ENCODE measurements around the gene RAB25.
A peak's percentile ranks its signal among the peaks of the same experiment; 100 is the strongest.
"Not testable (repeated sequence)": the region's sequence is repeated elsewhere in the genome, so short reads cannot be mapped to it uniquely, and the experiment has no call there.

RAB25 gene

DNA sequence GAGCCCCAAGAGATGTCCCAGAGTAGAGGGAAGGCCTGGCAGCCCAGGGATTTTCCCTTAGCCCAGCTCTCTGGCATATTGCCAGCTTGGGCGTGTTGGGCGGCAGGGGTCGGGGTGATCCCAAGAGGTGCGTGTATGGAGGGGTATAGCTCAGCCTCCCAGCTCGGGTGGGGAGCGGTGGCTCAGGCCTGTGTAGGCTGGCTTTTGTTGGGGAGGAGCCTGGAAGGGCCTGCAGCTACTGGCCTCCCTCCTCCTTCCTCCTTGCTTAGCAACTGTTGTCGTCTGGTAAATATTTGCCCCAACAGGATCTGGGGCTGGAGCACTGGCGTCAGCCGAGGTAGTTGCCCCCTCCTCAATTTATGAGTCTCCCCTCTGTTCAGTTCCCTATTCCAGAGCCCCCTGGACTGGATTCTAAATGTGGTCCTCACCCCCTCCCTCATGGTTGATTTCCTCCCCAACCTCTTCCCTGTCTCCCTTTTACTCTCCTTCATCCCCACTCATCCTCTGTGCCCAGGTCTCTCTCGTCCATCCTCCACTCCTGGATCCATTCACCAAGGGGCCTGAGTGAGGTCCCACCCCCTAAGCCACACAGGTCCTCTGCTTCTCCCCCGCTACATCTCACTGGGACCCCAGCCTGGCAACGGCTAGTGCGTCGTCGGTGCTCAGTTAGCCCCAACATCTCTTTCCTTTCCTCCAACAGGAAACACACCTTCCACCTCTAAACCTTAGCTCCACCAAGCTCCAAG is 43.3 kb downstream of the RAB25 start:
- peak; percentile 64 for DNase-seq

GRCh38 chr1:156104861-156105832 is 44.2 kb downstream of the RAB25 start:
- no peak for DNase-seq

GRCh38 chr1:156106624-156107488 is 45.9 kb downstream of the RAB25 start:
- DNase-seq: no peak

DNA sequence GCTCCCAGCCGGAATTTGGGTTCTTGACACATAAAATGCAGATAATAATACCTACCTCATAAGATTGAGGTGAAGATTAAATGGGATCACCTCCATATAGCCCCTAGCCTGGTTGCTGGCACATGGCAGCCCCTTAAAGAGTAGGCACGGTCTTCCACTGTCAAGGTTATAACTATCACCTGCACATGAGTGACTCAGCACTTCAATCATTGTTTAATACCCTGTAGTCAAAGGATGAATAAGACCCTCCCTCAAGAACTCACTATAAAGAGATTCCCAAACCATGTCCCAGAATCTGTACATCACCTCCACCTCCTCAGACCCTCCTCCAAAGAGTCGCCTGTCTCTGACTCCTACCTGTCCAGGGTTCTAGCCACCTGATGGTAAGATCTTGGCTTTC is 47.1 kb downstream of the RAB25 start:
- no peak for DNase-seq

GRCh38 chr1:156108664-156109241 is 47.8 kb downstream of the RAB25 start:
- no peak for DNase-seq

DNA sequence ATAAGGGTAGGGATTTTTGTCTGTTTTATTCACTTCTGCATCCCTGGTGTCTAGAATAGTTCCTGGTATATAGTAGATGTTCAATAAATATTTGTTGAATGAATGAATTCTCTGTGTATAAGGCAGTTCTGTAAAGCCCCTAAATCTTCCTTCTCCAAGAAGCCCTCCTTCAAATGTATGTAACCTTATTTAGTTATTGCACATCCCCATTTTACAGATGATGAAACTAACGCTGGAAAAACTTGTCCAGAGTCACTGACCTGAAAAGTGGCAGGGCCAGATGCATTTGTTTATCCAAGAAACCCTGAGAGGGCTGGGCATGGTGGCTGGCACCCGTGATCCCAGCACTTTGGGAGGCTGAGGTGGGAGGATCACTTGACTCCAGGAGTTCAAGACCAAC is 49.3 kb downstream of the RAB25 start:
- DNase-seq: no peak

- no peak for DNase-seq
Measured at GRCh38 chr1:156111355-156111962, 50.5 kb downstream of the RAB25 start.

- no peak for DNase-seq
Measured at GRCh38 chr1:156112276-156113137, 51.5 kb downstream of the RAB25 start.

DNA sequence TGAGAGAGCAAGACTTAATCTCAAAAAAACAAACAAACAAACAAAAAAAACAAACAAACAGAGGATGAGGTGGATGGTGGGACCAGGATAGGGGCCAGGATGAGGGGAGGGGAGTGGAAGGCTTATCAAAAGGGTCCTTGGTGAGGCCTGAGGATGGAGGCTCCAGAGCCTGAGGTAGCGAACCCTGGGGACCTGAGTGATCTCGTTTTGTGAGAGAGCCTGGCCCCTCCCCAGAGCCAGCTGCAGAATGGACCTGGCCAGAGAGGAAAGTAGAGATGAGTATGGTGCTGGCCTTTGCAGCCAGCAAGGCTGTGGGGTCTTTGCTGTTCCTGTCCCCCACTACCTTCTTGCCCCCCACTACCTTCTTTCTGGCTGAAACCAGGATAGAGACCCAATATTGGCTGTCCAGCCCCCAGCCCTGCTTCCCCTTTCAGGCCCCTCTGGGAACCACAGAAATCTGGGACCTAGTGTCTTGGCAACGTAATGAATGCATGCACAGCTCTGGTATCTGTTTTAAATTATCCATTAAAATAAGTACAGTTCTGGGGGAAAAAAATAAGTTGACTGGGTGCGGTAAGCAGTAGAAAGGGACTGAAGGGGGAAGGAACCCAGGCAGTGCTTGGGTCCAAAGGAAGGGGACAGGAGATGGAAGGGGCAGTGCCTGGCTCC is 52.5 kb downstream of the RAB25 start:
- no peak for DNase-seq

GRCh38 chr1:156114101-156114918 is 53.4 kb downstream of the RAB25 start, which contains the start of gene LMNA:
Gene LMNA, plus strand, starts transcription at chr1:156114711. Its CDS starts 208 bp downstream, at chr1:156114919.
- DNase-seq: peak; percentile 79

GRCh38 chr1:156114919-156115513 is 54.1 kb downstream of the RAB25 start:
- DNase-seq: no peak

DNA sequence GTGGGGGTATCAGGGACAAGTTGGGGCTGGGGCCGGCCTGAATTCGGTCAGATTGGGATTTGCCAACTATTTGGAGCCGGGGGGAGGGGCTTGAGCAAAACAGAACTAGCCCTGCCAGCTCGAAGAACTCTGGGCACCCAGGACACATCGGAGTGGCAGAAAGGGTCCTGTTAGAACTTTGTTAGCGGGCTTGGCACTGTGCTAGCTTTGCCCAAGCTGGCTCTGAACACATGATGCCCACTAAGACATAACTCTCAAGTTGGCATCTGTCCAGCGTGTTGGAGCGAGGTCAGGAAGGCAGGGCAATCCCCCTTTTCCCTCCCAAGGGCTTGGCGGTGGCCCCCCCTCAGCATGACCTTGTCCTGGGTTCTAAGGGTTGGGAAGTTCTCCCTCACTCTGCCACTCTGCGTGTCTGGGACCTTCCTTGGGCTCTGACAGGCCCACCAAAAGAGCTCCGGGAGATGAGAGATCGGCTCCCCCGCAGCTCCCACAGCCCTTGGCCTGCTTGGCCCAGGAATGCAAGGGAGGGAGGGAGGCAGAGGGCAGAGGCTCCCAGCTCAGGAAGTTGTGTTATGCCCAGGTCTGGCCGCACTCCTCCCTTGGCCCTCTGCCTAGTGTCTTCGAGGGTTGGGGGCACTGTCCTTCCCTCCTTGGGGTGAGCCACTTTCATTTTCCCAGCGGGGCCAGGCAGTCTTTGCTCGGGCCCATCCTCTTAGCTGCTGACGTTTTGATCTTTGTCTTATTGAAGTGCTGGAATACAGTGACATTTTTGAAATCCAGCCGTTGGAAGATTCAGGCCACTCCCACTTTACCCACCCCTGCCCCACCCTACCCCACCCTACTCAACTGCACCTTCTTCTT is 54.8 kb downstream of the RAB25 start:
- no peak for DNase-seq

- not testable (repeated sequence) for DNase-seq
Measured at GRCh38 chr1:156116731-156117130, 55.8 kb downstream of the RAB25 start.

DNA sequence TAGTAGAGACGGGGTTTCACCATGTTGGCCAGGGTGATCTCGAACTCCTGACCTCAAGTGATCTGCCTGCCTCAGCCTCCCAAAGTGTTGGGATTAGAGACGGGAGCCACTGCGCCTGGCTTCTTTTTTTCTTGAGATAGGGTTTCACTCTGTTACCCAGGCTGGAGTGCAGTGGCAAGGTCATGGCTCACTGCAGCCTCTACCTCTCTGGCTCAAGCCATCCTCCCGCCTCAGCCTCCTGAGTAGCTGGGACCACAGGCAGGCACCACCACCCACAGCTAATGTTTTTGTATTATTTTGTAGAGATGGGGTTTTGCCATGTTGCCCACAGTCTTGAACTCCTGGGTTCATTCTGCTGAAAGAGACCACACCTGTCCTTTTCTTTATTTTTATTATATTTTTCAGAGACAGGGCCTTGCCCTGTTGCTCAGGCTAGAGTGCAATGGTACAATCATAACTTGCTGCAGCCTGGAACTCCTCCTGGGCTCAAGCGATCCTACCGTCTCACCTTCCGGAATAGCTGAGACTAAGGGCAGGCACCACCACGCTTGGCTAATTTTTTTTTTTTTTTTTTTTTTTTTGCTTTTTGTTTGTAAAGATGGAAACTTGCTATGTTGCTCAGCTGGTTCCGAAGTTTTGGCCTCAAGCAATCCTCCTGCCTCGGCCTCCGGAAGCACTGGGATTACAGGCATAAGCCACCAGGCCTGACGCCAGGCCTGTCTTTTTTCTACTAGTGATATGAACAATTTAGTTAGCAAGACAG is 56.6 kb downstream of the RAB25 start:
- no peak for DNase-seq

GRCh38 chr1:156118177-156118868 is 57.4 kb downstream of the RAB25 start:
- DNase-seq: no peak

DNA sequence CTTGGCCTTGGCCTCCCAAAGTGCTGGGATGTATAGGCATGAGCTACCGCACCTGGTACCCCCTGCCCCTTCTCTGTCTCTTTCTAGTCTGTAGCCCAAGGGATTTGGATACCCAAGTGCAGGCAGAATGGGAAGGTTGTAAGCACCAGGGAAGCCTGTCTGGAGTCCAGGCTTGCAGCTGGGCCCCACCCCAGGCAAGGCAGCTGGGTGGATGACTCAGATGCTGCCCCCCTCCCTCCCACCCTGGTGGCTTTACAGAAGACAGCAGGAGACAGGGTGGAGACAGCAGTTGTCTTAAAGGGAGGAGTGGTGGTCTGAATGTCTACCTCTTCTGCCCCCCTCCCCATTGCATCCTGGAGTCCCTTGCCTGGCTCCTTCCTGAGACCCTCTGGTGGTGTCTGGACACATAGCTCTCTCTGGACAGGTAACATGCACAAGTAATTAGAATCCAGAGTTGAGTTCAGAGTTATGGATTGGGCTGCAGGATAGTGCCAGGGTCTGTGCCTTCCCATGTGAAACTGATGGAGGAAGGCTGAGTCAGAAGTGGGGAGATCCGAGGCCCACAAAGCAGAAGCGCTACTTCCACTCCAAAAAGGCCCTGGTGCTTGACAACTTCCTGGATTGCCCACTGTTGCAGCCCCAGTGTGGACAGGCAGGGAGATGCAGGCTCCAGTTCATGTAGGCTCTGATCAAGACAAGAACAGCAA is 58.7 kb downstream of the RAB25 start:
- DNase-seq: no peak
